MCF 10A (cell line): ENCODE data around the gene LYPD4. TPM values are rescaled to one million over a fixed set of nuclear protein-coding genes. Genes with fewer than 3 reads are reported as not detected.

Experiments used
- BruUV-seq: library from RNA; stranded (reverse); fragments of 400-500 nt; replicated peaks from 2 replicates; lab custom pipeline; 2021; lab: Mats Ljungman, UMichigan
- CTCF ChIA-PET: fragments of 300-600 bp; sonication (Branson Sonifier 250); formaldehyde crosslinking; extraction: SDS; loops from one replicate; lab custom pipeline; 2021; ENCODE audit warnings: antibody characterized with exemption, inconsistent platforms; lab: Yijun Ruan, JAX
- POLR2A ChIA-PET: fragments of 300-600, 350-650 bp; sonication (Branson Sonifier 250); formaldehyde crosslinking; extraction: SDS; loops from one replicate; lab custom pipeline; 2020; ENCODE audit warnings: antibody characterized with exemption, inconsistent platforms; lab: Yijun Ruan, JAX
- DNase-seq: peaks from one replicate; pipeline ENCODE4 v3.0.0-alpha.2; 2018; ENCODE audit not compliant: unreplicated experiment
- H3K27ac Mint-ChIP-seq: one replicate; pipeline ENCODE4 v1.8.0; 2022; ENCODE audit warnings: mild to moderate bottlenecking, low read depth, mixed read lengths; ENCODE audit not compliant: unreplicated experiment
- H3K27me3 Mint-ChIP-seq: one replicate; pipeline ENCODE4 v1.8.0; 2022; ENCODE audit warnings: mixed read lengths; ENCODE audit not compliant: insufficient read depth, unreplicated experiment
- H3K36me3 Mint-ChIP-seq: one replicate; pipeline ENCODE4 v1.8.0; 2022; ENCODE audit warnings: mild to moderate bottlenecking, moderate library complexity, mixed read lengths; ENCODE audit not compliant: insufficient read depth, unreplicated experiment
- H3K4me1 Mint-ChIP-seq: one replicate; pipeline ENCODE4 v1.8.0; 2022; ENCODE audit warnings: mixed read lengths; ENCODE audit not compliant: insufficient read depth, unreplicated experiment
- H3K4me3 Mint-ChIP-seq: one replicate; pipeline ENCODE4 v1.8.0; 2022; ENCODE audit warnings: mild to moderate bottlenecking, moderate library complexity, mixed read lengths; ENCODE audit not compliant: unreplicated experiment
- H3K9me3 Mint-ChIP-seq: one replicate; pipeline ENCODE4 v1.8.0; 2022; ENCODE audit warnings: mixed read lengths; ENCODE audit not compliant: unreplicated experiment
- CTCF ChIP-seq: fragments of 200-600 bp; IDR thresholded peaks from one replicate; pipeline ENCODE4 v1.8.0; 2022; ENCODE audit warnings: antibody characterized with exemption, mild to moderate bottlenecking; ENCODE audit not compliant: unreplicated experiment
- intact Hi-C: fragments of 100-400 bp; cut with micrococcal nuclease; formaldehyde crosslinking; loops from 2 replicates; pipeline ENCODE4 v1.14.1; 2022
- total RNA-seq: library from RNA; stranded (reverse); gene quantifications from 2 replicates; pipeline ENCODE4 v1.2.3, GENCODE V29; 2022

LYPD4 gene
- total RNA-seq, 1 experiment from 2014 or later: not detected

- H3K27me3 Mint-ChIP-seq: peaks cover 61% of the 10 kb centered on the region
- ChIA-PET POLR2A (interaction anchor here (0.6 kb wide), 1 partner anchor 26 kb away, joined by 5 read pairs; no protein-coding TSS in a partner anchor), CTCF (interaction anchor here (0.5 to 4.5 kb wide), 4 partner anchors 8 to 30 kb away, joined by 4 to 29 read pairs (median 8); no protein-coding TSS in a partner anchor)
- H3K27ac Mint-ChIP-seq: no peak overlapping the region
- no peaks in the 10 kb centered on the region for H3K36me3 Mint-ChIP-seq
- no peak for TF ChIP-seq CTCF
- no peak for DNase-seq
- H3K4me3 Mint-ChIP-seq: no peak overlapping the region
- no peaks in the 10 kb centered on the region for H3K9me3 Mint-ChIP-seq
- intact Hi-C loops: no loop called here
- BruUV-seq: no TSS peak
- no peaks in the 10 kb centered on the region for H3K4me1 Mint-ChIP-seq
Measured at GRCh38 chr19:41850381-41850780, 5.9 kb upstream of the LYPD4 start.

- Mint-ChIP-seq H3K27ac (no peak overlapping the region), H3K4me1 (no peaks in the 10 kb centered on the region), H3K36me3 (no peaks in the 10 kb centered on the region), H3K4me3 (no peak overlapping the region), H3K27me3 (peaks cover 54% of the 10 kb centered on the region), H3K9me3 (peaks cover 5% of the 10 kb centered on the region)
- TF ChIP-seq CTCF: no peak
- ChIA-PET CTCF (interaction anchor here (0.6 to 4.5 kb wide), 2 partner anchors 14 to 277 kb away, joined by 4 to 29 read pairs; no protein-coding TSS in a partner anchor), POLR2A (no interaction called here)
- BruUV-seq: no TSS peak
- no peak for DNase-seq
- intact Hi-C loops: no loop called here
Measured at GRCh38 chr19:41849067-41849466, 4.6 kb upstream of the LYPD4 start.

- peaks cover 9% of the 10 kb centered on the region for H3K9me3 Mint-ChIP-seq
- DNase-seq: no peak
- CTCF ChIA-PET: interaction anchor here (0.6 to 4.5 kb wide), 2 partner anchors 13 to 277 kb away, joined by 4 to 29 read pairs; no protein-coding TSS in a partner anchor
Measured at GRCh38 chr19:41848666-41849065, 4.2 kb upstream of the LYPD4 start.

More at GRCh38 chr19:41848666-41849065, 4.2 kb upstream of the LYPD4 start:
- Mint-ChIP-seq H3K27me3 (peaks cover 54% of the 10 kb centered on the region), H3K4me3 (no peak overlapping the region), H3K36me3 (no peaks in the 10 kb centered on the region), H3K4me1 (no peaks in the 10 kb centered on the region), H3K27ac (no peak overlapping the region)
- intact Hi-C loops: no loop called here
- TF ChIP-seq CTCF: no peak
- BruUV-seq: no TSS peak
- POLR2A ChIA-PET: interaction anchor here (0.6 kb wide), 1 partner anchor 12 kb away, joined by 4 read pairs; the partner anchor contains the start of gene RPS19
